ENCODE data around the gene HAUS8.
"Not testable (repeated sequence)": the region's sequence is repeated elsewhere in the genome, so short reads cannot be mapped to it uniquely, and the experiment has no call there.

The HAUS8 gene

GRCh38 chr19:17031741-17032140 lies 43.5 kb downstream of the HAUS8 start:
- DNase-seq, result no peak

DNA sequence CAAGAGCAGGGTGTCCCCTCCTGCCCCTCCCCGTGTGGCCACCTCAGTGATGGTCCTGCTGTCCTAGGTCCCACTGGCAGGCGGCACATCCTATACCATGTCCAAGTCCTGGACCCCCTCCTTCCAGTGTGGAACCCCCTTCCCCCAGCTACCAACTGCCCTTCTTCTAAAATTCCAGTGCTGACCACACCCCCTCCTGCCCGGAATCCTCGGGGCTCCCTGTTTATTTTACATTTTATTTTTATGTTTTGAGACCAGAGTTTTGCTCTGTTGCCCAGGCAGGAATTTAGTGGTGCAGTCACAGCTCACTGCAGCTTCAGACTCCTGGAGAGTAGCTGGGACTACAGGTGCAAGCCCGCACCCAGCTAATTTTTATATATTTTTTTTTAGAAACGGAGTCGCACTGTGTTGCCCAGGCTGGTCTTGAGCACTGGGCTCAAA lies 47.7 kb downstream of the HAUS8 start:
- no peak for DNase-seq

DNA sequence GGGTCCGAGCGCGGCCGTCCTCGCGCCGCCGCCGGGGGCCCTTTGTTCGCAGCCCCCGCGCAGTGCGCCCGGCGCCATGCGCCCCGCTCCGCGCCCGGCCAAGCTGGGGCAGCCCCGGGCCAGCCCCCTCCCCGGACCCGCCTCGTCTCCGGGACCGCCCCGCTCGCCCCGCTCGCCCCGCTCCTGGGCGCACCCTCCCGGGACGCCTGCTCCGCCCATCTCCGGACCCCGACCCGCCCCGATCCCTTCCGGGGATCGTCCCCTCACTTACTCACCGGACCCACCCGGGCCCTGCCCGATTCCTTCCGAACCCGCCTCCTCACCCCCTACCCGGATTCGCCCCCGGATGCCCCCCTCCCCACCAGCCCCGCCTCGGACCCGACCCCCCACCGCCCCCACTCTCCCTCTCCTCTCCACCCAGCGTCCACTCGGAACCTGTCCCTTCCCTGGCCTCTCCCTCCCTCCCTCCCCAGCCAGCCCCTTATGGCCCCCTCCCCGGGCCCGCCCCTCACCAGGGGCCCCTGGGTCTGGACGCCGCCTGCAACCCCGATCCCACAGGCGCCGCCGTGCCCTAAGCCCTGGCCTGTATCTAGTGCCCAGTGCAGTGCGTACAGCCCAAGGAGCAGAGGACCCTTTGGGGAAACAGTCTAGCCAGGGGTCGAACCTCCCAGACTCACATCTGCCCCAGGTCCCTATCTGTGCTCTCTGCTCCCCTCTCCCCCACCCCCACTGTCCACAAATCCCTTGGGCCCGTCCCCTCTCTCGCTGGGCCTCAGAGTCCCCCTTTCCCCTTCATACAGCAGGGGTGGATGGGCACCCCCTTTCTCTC lies 48.3 kb downstream of the HAUS8 start, which contains the start of gene CPAMD8:
Gene CPAMD8, minus strand, starts transcription at position 105 of the 829 bp plus-strand sequence. CDS start 168 bp downstream, outside the sequence.
- DNase-seq, result no peak

DNA sequence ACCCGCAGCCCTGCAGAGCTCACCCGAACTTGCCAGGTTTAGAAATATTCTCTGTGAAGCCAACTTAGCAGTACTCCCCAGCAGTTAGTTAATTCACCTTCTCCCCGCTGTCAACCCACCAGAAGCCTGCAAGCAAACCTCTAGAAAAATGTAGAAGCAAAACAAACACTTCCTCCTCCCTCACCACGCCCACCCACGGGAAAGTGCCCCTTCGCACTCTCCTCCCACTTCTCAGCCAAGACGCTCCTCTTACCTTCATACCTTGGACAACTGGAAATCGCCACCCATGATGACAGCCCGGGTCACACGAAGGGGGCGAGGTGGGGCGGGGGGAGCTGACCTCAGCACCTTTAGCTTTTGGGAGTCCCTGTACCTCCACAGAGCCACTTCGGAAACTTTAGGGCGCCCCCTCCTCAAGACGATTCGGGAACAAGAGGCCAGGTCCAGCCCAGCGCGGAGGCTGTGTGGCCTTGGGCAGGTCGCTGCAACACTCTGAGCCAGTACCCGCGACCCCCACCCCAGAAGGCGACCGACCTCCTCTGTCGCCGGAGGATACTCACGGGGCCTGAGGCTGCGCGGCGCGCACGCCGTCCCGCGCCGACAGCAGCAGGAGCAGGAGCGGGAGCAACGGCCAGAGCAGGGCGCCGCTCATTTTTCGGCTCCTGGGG lies 49.1 kb downstream of the HAUS8 start:
- peak; percentile 44 to 74 (median 66) for DNase-seq

- DNase-seq, result no peak
These were observed 49.9 kb downstream of the HAUS8 start for GRCh38 chr19:17025361-17025760.

DNA sequence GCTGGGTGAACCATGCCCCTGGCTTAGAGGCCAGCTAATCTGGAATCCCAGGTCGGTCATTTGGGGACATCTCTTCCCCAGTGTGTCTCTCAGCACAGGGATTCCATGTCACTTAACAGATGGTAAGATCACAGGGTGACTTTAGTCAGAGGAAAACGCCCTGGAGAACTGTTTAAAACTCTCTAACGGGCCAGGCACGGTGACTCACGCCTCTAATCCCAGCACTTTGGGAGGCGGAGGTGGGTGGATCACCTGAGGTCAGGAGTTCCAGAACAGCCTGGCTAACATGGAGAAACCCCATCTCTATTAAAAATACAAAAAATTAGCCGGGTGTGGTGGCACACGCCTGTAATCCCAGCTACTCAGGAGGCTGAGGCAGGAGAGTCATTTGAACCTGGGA lies 50.3 kb downstream of the HAUS8 start:
- not testable (repeated sequence) for DNase-seq

DNA sequence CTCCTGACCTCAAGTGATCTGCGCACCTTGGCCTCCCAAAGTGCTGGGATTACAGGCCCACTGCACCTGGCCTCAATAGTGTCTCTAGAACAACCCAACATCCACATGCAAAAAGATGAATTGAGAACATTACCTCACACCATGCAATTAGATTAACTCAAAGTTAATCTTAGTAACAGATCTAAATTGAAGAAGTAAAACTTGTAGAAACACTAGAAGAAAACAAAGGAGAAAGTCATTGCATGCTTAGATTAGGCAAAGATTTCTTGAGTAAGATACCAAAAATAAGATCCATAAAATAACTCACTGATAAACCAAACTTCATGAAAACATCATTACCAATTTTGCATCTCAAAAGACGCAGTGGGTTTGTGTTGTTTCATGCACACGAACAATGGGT lies 51.4 kb downstream of the HAUS8 start:
- DNase-seq, result no peak

GRCh38 chr19:17022738-17023137 lies 52.5 kb downstream of the HAUS8 start:
- DNase-seq, result no peak

GRCh38 chr19:17021793-17022590 lies 53.3 kb downstream of the HAUS8 start:
- peak; percentile 79 to 91 (median 88) for DNase-seq

DNA sequence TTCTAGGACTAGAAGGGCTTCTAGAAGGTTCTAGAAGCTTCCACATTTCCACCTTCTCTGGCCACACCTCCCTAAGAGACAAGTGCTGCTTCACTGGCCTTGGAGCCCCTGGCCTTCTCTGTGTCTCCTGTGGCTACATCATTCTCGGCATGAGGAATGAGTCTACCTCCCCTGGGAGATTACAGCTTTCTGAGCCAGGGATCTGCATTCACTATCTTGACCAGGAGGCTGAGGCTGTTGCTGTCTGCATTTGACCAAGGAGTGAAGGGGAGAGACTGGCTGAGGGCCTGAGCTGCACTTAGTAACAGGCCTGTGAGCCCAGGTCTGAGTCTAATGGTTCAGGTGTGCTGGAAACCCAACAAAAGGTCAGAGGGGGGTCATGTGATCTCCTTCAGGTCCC lies 53.9 kb downstream of the HAUS8 start:
- DNase-seq, result no peak

GRCh38 chr19:17020823-17021222 lies 54.4 kb downstream of the HAUS8 start:
- DNase-seq, result peak in 1 of 4 experiments; percentile 21

GRCh38 chr19:17020385-17020784 lies 54.9 kb downstream of the HAUS8 start:
- DNase-seq, result no peak

DNA sequence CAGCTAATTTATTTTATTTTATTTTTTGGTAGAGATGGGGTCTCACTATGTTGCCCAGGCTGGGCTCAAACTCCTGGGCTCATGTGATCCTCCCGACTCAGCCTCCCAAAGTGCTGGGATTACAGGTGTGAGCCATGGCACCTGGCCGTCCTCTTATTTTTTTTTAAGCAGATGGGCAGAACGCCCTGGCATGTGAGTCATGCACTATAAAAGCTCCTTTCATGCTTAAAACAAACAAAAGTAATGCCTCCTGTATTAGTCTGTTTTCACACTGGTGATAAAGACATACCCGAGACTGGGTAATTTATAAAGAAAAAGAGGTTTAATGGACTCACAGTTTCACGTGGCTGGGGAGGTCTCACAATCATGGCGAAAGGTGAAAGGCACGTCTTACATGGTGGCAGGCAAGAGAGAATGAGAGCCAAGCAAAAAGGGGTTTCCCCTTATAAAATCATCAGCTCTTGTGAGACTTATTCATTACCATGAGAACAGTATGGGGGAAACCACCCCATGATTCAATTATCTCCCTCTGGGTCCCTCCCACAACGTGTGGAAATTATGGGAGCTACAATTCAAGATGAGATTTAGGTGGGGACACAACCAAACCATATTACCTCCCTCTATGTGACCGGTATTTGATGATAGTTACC lies 60.9 kb downstream of the HAUS8 start:
- DNase-seq, result peak in 1 of 4 experiments; percentile 27

DNA sequence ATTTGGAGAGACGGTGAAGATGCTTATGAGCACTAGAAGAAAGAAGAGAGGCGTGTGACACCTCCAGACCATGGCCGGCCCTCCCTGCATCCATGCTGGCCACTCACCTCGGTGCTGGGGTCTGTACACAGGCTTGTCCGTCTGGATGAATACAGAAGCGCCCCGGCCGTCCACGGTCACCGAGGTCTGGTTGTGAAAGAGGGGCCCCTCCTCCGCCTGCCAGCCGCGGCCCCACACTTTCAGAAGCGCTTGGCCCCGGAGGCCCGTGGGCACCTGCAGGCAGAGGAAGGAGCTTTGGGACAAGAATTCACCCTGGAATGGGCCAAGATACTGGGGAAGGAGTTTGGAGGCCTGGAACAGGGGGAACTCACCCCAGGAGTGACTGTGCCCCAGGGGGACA lies 63.8 kb downstream of the HAUS8 start:
- no peak for DNase-seq

DNA sequence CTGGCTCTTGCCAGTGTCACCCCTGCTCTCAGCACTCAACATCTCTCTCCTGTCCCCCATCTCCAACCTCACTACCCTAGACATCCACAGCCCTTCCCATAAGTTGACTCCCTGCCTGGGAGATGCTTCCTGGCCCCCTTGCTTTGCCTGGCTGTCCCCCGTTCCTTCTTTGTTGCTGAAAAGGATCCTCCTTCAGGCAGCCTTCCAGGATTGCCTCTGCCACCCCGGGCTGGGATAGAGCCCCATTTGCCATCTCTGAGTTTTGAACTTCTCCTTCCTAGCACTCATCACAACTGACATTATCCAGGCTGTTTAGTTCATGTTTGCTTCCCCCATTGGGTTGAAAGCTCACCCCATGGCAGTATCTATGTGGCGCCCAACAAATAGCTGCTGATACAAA lies 68.7 kb downstream of the HAUS8 start:
- no peak for DNase-seq

- peak in 1 of 4 experiments; percentile 25 for DNase-seq
These were observed 70.3 kb downstream of the HAUS8 start for GRCh38 chr19:17005000-17005399.

DNA sequence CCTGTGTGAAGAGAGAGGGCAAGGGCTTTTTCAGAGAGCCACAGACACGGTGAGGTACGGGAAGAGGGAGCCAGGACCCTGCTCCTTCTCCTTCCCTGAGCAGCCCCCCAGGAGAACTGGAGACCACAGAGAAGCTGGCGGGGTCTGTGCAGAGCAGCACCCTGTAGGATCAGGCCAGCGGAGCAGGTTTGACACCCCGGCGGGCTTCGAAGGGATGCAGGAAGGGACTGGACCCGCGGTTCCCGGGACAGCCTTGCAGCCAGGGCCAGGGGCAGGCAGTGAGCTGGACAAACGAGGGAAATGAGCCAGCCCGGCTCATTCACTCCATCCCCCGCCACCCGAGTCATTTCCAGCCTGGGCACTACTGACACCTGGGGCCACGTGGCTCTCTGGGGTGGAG lies 70.9 kb downstream of the HAUS8 start:
- DNase-seq, result no peak

DNA sequence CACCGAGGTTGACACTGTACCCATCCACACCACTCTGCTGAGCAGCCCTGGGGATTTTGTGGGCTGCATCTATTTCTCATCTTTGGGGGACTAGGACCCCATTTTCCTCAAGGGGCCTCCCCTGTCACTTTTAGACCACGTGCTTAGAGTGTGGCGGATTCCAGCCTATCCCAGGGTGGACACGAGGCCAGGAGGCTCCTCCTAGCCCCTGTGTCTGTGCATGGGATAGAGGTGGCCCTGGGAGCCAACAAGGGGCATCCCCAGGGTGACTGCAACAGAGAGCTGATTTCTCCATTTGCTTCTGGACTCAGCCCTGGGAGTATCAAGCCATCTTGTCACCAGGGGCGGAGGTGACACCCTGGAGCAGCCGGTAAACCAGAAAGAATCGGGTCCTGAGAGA lies 72.8 kb downstream of the HAUS8 start:
- no peak for DNase-seq

DNA sequence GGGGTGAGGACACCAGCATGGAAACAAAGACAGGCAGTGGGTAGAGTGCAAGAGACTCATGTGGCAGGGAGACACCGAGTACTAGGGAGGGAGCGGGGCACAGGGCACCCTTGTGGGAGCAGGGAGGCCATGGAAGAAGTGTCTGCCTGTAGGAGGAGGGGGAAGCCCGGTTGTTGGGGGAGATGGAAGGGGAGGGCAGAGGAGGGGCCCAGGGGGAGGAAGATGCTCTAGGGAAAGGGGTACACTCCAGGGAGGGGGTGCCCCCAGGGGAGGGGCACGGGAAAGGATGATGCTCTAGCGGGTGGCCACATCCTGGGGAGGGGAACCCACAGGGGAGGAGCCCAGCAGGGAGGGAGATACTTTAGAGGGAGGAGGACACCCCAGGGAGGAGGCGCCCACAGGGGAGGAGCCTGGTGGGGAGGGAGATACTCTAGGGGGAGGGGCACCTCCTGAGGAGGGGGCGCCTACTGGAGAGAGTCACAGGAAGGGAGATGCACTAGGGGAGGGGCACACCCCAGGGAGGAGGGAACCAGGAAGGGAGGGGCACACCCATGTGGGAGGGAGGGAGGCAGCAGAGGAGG lies 73.6 kb downstream of the HAUS8 start:
- no peak for DNase-seq

Data from suppressor macrophage (primary cell).